Stimulated activated CD4-positive, alpha-beta T cell treated with anti-CD3 and anti-CD28 coated beads, Interleukin-1b, Interleukin-23, amount 100 ng/mL, for 4 hours (primary cell): ENCODE results near the gene DEPDC4.
A peak's percentile ranks its signal among the peaks of the same experiment; 100 is the strongest.
"Not testable (repeated sequence)": the region's sequence is repeated elsewhere in the genome, so short reads cannot be mapped to it uniquely, and the experiment has no call there.

Experiments
- DNase-seq, 2 donors: peaks; one replicate each; pipeline ENCODE4 v3.0.0-alpha.2; 2020; ENCODE audit warnings: low read depth in 2 of 2

DEPDC4 gene

DNA sequence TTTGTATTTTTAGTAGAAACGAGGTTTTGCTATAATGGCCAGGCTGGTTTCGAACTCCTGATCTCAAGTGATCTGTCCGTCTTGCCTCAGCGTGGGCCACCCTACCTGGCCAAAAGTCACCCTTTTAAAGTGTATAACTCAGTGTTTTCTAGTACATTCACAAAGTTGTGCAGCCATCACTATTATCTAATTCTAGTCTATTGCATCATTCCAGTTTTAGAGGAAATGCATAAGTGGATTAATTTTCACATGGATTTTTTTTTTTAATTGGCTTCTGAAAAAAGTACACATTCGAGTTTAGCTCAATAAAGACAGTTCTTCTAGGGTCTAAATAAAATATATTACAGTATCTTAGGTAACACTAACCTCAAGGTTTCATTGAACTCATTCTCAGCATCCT lies 3.7 kb downstream of the DEPDC4 start:
- DNase-seq = no peak

DNA sequence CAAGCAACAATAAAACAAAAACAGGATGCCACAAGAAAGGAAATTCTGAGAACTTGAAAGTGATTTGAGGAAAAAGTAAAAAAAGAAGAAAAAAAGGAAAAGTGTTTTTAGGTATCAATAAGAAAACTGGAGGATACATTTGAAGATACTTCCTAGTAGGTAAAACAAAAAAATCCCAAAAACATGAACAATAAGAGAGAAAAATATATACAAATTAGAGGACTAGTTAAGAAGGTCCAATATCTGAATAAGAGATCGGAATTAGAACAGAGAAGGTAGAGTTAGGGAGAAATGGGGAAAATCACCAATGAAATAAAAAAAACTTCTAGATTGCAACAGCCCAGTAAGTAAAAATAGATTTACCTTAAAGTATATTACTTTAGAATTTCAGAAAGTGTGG lies 8.8 kb downstream of the DEPDC4 start:
- DNase-seq = no peak

DNA sequence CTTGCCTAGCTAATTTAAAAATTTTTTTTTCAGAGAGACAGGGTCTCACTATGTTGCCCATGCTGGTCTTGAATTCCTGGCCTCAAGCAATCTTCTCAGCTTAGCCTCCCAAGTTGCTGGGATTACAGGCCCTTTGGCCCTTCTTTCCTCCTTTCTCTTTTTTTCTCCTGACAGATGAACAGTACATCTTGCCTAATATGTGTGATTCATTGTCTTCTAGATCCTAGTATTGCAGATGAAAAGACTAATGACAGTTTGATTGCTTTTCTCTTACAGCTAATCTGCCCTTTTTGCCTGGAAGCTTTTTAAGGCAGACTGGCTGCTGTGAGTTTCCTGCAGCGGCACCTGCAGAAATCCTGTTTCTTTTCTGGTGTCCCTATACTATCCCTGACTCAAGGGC lies 12.0 kb downstream of the DEPDC4 start:
- no peak for DNase-seq

DNA sequence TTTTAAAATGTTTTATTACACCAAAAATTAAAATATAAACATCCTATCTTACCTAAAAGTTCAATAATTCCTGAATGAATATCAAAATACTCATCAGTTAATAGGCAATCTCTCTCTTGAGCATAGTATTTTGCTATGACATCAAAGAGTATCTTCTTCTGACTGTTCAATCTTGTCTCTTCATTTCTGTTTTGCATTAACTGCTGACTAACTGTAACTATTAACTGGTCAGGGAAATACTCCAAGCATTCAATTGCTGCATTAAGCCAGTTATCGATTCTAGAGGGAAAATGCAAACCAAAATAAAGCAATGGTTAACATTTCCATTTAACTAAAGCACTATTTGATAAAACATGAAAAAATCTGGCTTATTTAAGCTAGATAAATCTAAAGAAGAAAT lies 13.4 kb downstream of the DEPDC4 start:
- no peak for DNase-seq

DNA sequence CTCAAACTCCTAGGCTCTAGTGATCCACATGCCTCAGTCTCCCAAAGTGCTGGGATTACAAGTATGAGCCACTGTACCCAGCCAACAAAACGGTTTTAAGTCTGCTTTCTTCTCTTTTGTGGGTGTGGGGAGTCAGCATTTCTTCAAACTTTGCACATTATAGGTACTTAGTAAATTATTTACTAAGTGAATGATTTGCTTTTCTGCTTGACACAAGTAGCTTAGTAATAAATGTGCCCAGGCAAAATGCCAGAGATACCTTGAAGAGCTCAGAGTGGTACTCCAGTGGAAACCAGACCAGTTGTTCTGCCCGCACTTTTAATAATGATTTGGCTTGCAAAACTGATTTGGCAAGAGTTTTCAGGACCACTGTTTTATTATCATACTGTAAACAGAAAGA lies 15.0 kb downstream of the DEPDC4 start:
- no peak for DNase-seq

DNA sequence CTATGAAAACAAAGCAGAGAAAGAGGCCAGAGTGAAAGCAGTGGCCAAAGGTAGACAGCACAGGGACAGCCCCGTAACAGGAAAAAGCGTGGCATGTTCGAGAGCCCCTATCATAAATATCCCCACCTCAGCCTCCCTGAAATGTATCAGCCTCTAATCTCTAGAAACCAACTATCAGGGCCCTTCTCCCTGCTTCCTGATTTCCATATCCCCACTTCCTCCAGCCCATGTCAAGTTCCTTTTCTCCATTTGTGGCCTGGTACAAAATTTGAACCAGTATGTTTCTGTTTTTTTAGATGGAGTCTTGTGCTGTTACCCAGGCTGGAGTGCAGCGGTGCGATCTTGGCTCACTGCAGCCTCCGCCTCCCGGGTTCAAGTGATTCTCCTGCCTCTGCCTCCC lies 16.9 kb downstream of the DEPDC4 start:
- DNase-seq = no peak

DNA sequence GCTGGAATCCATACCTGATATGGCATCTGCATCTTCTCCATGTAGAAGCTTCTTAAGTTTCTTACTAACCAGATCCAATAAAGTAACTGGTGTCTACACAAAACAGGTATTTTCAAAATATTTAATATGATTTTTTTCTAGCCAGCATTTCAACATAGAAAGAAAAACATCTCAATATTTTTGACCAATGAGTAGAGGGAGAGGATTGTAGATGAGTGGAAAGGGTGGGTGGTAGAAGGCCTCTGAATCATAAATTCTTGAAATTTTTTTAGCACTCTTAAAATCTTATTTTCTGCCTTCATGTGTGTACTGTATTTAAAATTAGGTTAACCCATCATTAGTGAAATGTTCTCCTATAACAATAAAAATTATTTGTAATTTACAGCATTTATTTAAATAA lies 18.0 kb downstream of the DEPDC4 start:
- no peak for DNase-seq

DNA sequence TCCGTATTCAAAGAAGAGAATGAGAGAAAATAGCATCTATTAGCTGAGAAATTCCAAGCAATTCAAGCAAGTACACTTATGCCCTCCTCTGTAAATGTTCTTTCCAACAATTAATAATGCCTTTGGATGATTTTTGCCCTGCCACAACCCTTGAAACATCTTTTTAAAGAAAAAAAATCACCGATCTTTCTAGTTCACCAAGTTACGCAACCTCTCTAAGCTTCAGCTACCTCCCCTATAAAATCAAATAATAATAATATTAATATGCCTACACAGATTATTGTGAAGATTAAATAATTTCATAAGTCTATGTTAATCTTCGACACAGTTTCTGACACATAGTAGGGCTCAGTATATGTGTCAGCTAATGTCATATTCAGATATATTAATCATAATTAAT lies 19.1 kb downstream of the DEPDC4 start:
- no peak for DNase-seq

DNA sequence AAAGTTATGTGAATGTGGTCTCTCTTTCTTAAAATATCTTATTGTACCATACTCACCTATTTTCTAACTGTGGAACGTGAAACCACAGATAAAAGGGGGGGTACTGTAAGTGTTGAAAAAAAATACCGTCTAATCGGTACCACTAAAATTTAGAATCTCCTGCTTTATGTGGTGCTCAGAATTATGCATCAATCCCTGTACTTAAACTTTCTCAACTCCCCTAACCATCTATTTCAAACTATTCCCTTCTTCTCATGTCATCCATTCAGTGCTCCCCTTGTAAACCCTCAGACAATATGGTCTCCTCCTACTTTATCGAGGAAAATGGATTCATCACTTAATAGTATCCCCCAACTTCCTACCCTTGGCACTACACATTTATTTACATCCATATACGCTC lies 23.7 kb downstream of the DEPDC4 start:
- no peak for DNase-seq

DNA sequence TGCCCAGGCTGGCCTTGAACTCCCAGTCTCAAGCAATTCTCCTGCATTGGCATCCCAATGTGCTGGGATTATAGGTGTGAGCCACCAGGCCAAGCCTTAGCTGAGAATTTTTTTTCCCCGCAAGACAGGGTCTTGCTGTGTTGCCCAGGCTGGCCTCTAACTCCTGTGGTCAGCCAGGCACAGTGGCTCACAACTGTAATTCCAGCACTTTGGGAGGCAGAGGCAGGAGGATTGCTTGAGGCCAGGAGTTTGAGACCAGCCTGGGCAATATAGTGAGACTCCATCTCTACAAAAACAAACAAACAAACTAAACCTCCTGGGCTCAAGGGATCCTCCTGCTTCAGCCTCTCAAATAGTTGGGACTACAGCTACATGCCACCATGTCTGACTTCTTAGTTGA lies 27.3 kb downstream of the DEPDC4 start:
- no peak for DNase-seq

DNA sequence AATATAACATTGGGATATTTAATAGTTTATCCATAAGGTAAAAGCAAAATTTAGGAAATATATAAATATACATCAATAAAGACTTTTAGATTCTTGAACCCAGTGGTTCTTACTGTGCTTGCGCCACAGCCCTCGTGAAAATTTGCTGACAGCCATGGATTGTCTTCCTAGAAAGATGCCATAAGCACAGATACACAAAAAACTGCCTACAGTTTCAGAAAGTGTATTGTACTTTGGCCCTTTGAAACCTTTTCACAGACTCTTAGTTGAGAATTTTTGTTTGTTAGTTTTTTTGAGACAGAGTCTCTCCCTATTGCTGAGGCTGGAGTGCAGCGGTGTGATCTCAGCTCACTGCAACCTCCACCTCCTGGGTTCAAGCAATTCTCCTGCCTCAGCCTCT lies 28.1 kb downstream of the DEPDC4 start:
- no peak for DNase-seq

DNA sequence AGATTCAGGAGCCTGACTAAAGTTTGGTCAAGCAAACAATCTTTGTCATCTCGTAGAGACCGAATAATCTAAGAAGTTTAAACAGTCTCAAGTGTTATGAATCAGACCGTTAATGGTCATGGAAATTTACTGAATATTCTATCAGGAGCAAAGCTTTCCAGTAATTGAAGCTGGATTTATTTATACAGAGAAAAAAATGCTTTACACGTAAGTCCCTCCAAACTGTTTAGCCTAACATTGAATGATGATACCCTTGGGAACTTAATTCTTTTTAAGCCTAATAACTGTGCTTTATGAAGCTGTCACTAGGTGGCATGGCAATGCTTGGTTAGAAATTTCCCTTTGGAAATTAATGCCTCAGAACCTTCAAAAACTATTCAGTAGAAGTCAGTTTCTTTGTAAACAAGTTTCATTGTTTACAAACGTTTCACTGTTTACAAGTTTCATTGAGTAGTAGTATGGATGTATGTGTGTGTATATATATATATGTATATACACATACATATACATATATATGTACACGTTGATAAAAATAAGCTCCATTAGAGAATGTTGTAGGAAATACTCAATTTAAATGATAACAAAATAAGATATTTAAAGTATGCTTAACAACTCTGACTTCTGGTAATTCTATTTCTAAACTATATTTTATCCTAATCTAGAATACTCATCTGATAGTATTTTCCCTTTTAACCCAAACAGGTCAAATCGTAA lies 32.1 kb downstream of the DEPDC4 start:
- DNase-seq = peak in 1 of 2 donors; percentile 2

DNA sequence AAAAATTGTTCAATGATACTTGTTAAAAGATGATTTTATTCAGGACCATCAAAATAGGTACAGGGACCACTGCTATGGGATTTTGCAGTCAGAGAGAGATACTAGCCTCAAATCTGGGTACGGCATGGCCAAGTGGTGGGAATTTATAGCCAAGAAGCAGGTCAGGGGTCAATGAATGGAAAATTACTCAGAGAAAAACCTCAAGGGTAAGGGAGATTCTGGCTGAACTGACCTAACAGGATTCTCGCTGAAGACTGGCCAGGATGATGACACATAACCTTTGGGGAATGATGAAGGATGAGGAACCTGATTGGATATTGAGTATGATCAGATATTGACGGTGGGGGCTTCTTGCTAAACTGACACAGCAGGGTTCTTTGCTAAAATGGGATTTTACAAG lies 32.7 kb downstream of the DEPDC4 start:
- DNase-seq = no peak

DNA sequence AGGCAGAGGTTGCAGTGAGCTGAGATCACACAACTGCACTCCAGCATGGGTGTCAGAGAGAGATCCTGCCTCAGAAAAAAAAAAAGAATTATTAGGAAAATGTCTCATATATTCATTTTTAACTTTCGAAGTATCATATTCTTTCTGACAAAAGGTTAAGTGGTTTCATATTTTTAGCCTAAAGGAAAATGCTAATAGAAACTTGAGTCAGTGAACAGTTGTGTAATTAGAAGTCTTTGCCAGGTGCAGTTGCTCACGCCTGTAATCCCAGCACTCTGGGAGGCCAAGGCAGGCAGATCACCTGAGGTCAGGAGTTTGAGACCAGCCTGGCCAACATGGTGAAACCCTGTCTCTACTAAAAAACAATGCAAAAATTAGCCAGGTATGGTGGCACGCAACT lies 35.0 kb downstream of the DEPDC4 start:
- DNase-seq = not testable (repeated sequence)

DNA sequence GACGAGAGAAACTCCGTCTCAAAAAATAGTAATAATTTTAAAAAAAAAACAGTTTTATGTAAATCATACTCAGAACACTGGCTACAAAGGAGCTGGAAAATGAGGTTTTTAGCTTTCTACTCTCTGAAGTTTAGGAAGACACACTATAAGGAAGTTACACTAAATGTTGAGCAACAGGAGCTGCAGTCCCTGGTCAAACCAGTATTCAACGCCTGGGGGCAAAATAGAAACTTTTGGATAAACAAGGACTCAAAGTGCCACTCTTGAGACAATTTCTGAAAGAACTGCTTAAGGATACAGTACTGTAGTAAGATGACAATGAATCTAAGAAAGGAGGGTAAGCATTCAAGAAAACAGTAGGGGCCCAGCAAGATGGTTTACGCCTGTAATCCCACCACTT lies 37.0 kb downstream of the DEPDC4 start:
- DNase-seq = no peak

DNA sequence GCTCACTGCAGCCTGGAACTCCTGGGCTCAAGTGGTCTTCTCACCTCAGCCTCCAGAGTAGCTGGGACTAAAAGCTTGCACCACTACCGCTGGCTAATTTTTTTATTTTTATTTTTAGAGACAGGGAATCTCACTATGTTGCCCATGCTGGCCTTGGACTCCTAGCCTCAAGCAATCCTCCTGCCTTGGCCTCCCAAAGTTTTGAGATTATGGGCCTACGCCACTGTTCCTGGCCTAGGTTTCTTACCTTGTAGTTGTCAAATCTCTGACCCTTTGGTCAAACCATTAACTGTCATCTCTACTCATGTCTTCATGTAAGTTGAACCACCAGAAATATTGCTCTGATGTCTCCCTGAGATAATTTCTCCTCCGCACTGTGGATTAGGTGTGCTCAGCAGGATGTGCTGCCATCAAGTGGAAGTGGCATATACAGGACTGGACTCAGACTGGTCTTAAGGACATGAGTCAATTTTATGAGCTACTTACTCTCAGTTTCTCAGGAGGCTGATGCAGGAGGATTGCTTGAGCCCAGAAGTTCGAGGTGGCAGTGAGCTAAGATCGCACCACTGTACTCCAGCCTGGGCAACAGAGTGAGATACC lies 37.7 kb downstream of the DEPDC4 start:
- no peak for DNase-seq

DNA sequence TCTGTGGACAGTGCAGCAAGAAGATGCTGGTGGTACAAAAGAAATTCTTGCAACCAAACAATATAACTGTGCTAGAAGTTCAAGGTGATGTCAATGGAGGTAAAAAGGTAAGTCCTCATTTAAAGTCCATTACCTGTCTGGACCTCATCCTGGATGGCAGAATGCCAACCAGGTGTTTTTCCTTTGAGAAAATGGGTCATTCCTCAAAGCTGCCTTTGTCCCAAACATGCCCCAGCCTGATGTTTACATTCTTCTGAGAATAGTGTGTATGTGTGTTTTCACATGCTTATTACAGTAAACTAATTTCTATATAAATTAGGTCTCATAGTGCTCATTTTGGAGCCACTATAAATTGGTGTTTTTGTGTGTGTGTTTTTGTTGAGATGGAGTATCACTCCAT lies 41.4 kb downstream of the DEPDC4 start:
- no peak for DNase-seq

DNA sequence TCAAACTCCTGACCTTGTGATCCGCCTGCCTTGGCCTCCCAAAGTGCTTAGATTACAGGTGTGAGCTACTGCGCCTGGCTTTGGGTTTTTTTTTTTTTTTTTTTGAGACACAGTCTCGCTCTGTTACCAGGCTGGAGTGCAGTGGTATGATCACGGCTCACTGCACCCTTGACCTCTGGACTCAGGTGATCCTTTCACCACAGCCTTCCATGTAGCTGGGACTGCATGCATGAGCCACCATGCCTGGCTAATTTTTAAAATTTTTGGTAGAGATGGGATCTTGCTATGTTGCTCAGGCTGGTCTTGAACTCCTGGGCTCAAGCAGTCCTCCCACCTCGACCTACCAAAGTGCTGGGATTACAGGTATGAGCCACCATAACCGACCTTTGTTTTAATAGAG lies 44.7 kb downstream of the DEPDC4 start:
- DNase-seq = not testable (repeated sequence)

DNA sequence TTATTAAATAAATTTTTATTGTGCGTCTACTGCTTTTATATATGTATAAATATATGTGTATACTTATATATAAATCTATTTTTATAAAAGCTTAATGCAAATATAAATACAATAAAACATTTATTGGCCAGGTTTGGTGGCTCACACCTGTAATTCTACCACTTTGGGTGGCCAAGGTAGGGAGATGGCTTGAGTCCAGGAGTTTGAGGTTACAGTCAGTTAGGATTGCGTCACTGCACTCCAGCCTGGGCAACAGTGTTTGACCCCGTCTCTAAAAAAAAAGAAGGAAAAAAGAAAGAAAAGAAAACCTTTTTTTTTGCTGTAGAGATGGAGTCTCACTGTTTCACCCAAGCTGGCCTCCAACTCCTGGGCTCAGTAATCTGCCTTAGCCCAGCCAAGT lies 45.4 kb downstream of the DEPDC4 start:
- no peak for DNase-seq

DNA sequence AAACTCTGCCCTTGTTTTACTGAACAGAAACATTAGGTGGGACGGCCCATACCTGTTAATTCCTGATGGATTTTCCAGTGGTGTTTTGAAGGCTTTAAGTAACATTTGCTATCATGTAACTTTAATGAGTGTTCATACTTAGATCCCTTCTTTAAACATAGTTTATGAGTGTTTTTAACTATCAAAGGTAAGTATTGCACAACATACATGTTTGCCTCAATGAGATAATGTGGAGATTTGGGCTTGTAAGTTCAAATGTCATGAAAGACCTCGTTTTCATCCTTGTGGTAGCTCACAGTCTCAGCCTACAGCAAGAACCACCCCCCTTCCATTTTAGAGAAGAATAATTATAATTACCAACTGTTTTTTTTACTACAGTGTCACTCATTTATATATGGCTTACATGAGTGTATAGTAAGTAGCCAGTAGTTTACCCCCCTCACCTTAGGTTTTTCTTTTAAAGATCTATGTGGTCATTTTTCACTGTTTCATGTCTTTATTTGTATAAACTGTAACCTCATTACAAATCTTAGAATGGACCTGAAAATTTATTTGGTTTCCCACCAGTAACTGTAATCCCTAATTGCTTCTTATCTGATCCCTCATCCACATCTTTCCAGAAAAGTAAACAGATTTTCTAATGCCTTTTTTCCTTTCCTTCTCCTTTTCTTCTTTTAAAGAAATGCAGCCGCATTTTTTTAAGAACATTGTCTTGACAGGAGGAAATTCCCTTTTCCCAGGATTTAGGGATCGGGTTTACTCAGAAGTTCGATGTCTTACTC lies 47.4 kb downstream of the DEPDC4 start:
- DNase-seq = no peak

DNA sequence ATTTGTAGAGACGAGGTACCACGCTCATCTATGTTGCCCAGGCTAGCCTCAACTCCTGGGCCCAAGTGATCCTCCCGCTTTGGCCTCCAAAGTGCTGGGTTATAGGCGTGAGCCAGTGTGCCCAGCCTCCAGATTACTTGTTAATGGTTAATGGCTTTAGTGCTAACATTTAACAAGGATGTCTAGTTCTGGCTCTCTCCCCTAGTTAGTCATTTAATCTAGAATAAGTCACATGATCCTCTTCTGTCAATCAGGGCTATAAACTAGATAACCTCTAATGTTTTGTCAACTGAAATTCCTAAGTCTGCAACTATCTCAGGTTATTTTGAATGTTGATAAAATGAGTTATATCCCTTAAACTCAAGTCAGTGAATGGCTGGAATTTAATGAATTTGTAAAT lies 50.5 kb downstream of the DEPDC4 start:
- no peak for DNase-seq

DNA sequence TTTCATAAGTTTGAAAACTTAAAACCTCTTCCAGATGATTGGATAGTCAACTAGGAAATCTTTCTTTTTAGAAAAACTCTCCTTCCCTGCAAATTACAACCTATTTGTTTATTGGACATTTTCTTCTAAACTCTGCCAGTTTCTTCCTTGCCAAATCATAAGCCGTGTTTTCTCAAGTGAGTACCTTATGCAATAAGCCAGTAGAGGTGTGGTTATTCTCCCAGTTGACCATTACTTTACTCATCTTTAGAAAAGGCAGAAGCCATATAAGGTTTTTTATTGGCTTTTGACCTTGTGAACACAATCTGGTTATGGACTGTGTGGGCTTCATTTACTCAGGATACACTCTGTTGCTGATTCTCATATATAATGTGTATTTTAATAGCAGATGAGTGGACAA lies 51.7 kb downstream of the DEPDC4 start:
- no peak for DNase-seq

DNA sequence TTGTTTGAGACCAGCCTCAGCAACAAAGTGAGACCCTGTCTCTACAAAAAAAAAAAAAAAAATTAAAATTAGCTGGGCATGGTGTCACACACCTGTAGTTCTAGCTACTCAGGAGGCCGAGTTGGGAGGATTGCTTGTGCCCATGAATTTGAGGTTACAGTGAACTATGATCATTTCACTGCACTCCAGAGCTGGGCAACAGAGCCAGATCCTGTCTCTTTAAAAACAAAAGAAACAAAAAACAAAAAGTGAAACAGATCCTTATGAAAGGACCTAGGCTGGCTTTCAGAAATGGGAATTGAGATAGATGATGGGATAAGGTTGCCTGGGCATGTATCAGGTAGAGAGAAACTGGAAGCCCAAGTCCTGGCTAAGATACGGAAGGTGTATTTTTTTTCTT lies 52.4 kb downstream of the DEPDC4 start:
- DNase-seq = no peak
